ENCODE measurements around the gene KCNE3. TPM values are rescaled to one million over a fixed set of nuclear protein-coding genes. Genes with fewer than 3 reads are reported as not detected.

KCNE3 gene
- total and polyA plus RNA-seq, 9 of the 15 experiments (the other 6 are each of a cell fraction or from before 2014, with no cell fraction given) = 1.6 to 8.7 (median 6.2) TPM

GRCh38 chr11:74474316-74474715, 7.0 kb upstream of the KCNE3 start:
- no peaks in the 10 kb centered on the region for H4K20me1 ChIP-seq (replicated peaks; ENCODE audit: control insufficient read depth, insufficient read depth, low read length)
- ChIA-PET POLR2A (interaction anchor here (0.8 to 2.2 kb wide), 4 partner anchors 11 to 24 kb away, joined by 4 to 12 read pairs (median 4); partner anchors contain the start of gene LIPT2), CTCF (ENCODE audit: low intra/inter-chr PET ratio) (no interaction called here)
- no peak overlapping the region for H2AFZ ChIP-seq (ENCODE audit: low read depth, low read length)
- no TSS peak for BruUV-seq (replicated peaks)
- WGBS (ENCODE audit: insufficient coverage, low coverage, missing lambda C conversion rate) = 17% methylated on average over 1 of the region's 1 CpG
- no peak overlapping the region for H3K4me2 ChIP-seq (ENCODE audit: insufficient read depth, low read length)
- no peaks in the 10 kb centered on the region for H3K9me1 ChIP-seq (ENCODE audit: control insufficient read depth, insufficient read depth, low read length)
- in situ Hi-C loops (cut with MboI) (no loop called here), intact Hi-C loops (cut with micrococcal nuclease) (no loop called here)
- ATAC-seq (no peak), DNase-seq (ENCODE audit: extremely low read depth in 1 of 4, low spot score in 3 of 4) (no peak), FAIRE-seq (no peak)
- no peak for TF ChIP-seq ZBTB34 (CRISPR knock-in tag; IDR thresholded peaks at IDR 0.05)
- TF ChIP-seq, protein P1, sequence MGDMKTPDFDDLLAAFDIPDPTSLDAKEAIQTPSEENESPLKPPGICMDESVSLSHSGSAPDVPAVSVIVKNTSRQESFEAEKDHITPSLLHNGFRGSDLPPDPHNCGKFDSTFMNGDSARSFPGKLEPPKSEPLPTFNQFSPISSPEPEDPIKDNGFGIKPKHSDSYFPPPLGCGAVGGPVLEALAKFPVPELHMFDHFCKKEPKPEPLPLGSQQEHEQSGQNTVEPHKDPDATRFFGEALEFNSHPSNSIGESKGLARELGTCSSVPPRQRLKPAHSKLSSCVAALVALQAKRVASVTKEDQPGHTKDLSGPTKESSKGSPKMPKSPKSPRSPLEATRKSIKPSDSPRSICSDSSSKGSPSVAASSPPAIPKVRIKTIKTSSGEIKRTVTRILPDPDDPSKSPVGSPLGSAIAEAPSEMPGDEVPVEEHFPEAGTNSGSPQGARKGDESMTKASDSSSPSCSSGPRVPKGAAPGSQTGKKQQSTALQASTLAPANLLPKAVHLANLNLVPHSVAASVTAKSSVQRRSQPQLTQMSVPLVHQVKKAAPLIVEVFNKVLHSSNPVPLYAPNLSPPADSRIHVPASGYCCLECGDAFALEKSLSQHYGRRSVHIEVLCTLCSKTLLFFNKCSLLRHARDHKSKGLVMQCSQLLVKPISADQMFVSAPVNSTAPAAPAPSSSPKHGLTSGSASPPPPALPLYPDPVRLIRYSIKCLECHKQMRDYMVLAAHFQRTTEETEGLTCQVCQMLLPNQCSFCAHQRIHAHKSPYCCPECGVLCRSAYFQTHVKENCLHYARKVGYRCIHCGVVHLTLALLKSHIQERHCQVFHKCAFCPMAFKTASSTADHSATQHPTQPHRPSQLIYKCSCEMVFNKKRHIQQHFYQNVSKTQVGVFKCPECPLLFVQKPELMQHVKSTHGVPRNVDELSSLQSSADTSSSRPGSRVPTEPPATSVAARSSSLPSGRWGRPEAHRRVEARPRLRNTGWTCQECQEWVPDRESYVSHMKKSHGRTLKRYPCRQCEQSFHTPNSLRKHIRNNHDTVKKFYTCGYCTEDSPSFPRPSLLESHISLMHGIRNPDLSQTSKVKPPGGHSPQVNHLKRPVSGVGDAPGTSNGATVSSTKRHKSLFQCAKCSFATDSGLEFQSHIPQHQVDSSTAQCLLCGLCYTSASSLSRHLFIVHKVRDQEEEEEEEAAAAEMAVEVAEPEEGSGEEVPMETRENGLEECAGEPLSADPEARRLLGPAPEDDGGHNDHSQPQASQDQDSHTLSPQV (IDR thresholded peaks at IDR 0.05) = no peak
- TF ChIP-seq MITF (IDR thresholded peaks at IDR 0.05) = no peak
- TF ChIP-seq ZNF407 (IDR thresholded peaks at IDR 0.05; ENCODE audit: low read depth) = no peak
- no peak for TF ChIP-seq GATAD2A (IDR thresholded peaks at IDR 0.05)
- H3K36me3 ChIP-seq (ENCODE audit: control insufficient read depth, insufficient read depth, low read length) = no peaks in the 10 kb centered on the region
- no peaks in the 10 kb centered on the region for H3K79me2 ChIP-seq (ENCODE audit: control insufficient read depth, insufficient read depth, low read length)
- peaks cover 0 to 9% of the 10 kb centered on the region in 2 experiments; a peak in 1 of 5 replicates for H3K4me1 ChIP-seq (replicated peaks in 1 of 2; ENCODE audit: control insufficient read depth in 2 of 2, insufficient read depth in 2 of 2, low read length in 2 of 2)
- no peak overlapping the region for H3K4me3 ChIP-seq
- H3K9me3 ChIP-seq (replicated peaks; ENCODE audit: control insufficient read depth, insufficient read depth, low read depth, low read length) = no peaks in the 10 kb centered on the region
- H3K9ac ChIP-seq (ENCODE audit: insufficient read depth in 1 of 2, low read depth in 2 of 2, low read length in 2 of 2) = no peak overlapping the region
- H3K27ac ChIP-seq (ENCODE audit: extremely low read depth, low read depth, low read length) = no peak overlapping the region
- H3K27me3 ChIP-seq (ENCODE audit: control insufficient read depth in 2 of 2, insufficient read depth in 2 of 2, low read length in 2 of 2) = no peaks in the 10 kb centered on the region; a peak in 1 of 5 replicates
